HG02571 (cell line): ENCODE results near the gene VSTM2L.

ENCODE experiments used
- ATAC-seq: cut with Tn5 transposase; IDR thresholded peaks from one replicate; pipeline ENCODE4 v1.9.1; 2021; ENCODE audit warnings: mild to moderate bottlenecking, moderate library complexity; ENCODE audit not compliant: unreplicated experiment

VSTM2L gene

DNA sequence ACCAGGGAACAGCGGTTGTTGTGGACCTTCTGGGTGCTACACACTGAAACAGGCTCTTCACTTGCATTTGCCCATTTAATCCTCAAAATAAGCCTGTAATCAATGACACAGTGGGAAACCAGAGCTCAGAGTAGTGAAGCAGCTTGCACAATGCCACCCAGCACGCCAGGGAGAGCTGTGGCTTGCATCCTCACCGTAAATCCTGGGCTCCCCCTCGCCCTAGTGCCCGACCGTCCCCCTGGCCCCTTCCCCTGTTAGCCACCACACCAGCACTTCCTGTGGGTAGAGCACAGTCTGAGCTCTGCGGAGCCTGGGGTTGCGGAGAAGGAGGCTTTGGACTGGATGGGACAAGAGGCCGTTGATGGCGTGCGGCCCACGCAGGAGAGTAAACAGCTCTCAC lies 14.5 kb downstream of the VSTM2L start:
- ATAC-seq: no peak

GRCh38 chr20:37918035-37918434 lies 15.1 kb downstream of the VSTM2L start:
- ATAC-seq: no peak

DNA sequence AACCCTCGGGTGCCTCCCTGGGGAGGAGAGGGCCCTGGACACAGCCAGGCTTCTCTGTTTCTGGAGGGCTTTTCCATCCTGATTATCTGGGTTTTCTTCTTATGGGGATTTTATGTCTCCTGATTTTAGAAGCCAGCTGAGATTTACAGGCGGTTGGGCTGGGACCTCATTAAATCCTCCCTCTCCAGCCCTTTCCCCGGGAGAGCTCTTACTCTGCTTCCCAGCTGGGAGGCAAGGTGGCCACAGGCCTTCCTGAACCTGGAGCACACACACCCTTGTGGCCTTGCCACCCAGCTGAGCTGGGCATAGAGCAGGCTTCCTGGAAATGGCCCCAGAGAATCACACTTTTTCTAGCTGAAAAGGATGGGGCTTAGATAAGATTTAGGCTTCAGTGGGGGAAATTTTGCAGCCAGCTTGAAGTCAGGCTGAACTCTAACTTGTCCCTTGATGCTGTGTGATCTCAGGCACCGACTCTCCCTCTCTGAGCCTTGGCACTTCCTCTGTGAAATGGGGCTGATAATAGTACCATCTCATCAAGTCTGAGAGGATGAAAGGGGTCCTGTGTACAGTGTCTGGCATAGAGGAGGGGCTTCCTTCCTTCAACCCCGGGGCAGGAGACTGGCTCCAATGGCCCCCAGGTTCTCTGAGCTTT lies 16.6 kb downstream of the VSTM2L start:
- ATAC-seq: no peak

DNA sequence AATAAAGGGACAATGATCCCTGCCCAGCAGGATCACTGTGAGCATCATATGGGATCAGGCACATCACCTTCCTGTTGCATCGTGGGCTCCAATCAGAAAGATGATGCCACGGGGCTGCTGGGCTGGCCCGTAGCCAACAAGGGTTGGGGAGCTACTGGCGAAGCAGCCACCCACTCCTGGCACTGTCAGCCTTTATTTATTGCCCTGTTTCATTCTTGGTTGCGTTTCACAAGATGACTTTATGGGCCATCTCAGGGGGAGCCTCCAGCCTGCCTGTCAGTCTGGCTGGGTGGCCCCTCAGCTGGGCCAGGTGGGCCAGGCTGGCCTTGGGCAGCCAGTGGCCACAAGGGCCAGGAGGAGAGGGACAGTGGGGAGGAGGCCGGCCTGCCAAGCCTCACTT lies 17.3 kb downstream of the VSTM2L start:
- ATAC-seq: no peak

DNA sequence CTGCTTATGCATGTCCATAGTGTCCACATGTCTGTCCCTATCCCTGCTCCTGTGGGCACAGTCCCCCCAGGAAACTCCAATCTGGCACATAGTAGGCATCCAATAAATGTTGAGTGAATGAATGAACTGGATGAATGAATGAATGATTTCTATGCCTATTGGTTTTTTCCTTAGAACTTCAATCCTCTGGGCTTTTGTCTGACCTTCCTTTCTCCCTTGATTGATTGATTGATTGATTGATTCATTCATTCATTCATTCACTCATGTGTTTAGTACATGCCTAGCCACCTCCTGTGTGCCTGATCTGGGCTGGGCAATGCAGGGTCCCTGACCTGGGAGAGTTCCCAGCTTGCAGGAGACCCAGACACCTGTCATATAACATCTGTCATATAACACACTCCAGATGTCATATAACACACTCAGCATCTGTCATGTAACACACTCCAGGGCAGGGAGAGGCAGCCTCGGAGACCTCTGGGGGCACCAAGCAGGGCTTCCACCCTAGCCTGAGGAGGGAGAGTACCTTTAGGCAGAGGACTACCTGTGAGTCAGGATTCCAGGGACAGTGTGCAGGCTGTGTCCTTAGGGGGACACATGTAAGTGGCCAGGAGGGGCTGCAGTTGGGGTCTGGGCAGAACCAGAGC lies 17.9 kb downstream of the VSTM2L start:
- no peak for ATAC-seq

DNA sequence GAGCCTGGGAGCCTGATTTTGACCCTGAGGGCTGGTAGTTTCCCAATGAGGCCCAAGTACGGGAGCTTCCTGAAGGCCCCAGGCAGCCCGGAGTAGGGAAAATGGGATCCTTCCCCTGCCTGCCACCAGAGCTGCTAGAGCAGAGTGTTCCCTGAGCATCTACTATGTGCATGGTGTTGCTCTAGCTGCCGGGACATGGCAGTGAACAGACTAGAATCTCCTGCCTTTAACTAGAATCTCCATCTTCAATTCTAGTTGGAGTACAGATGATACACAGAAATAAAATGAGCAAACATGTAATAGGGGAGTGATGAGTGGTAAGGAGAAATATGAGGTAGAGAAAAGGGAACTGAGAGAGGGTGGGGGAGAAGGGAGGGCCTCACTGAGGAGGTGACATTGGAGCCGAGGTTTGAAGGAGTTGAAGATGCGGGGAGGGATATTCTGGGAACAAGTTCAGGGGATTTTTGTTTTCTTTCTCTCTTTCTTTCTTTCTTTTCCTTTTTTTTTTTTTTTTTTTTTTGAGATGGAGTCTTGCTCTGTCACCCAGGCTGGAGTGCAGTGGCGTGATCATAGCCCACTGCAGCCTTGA lies 18.5 kb downstream of the VSTM2L start:
- no peak for ATAC-seq

DNA sequence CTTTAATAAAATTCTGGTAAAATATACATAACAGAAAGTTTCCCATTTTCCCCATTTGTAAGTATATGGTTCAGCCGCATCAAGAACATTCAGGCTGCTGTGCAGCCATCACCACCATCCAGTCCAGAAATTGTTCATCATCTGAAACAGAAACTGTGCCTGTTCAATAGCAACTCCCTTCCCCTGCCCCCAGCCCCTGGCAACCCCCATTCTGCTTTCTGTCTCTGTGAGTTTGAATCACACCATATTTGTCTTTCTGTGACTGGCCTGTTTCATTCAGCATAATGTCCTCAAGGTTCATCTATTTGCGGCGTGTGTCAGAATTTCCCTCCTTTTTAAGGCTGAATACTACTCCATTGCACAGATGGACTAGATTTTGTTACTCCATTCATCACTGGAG lies 19.1 kb downstream of the VSTM2L start:
- ATAC-seq: peak; percentile 55

GRCh38 chr20:37925265-37926165 lies 22.6 kb downstream of the VSTM2L start:
- ATAC-seq: no peak

GRCh38 chr20:37926612-37927011 lies 23.7 kb downstream of the VSTM2L start:
- ATAC-seq: no peak

- ATAC-seq: no peak
Observed at GRCh38 chr20:37927410-37928095, 24.6 kb downstream of the VSTM2L start.

DNA sequence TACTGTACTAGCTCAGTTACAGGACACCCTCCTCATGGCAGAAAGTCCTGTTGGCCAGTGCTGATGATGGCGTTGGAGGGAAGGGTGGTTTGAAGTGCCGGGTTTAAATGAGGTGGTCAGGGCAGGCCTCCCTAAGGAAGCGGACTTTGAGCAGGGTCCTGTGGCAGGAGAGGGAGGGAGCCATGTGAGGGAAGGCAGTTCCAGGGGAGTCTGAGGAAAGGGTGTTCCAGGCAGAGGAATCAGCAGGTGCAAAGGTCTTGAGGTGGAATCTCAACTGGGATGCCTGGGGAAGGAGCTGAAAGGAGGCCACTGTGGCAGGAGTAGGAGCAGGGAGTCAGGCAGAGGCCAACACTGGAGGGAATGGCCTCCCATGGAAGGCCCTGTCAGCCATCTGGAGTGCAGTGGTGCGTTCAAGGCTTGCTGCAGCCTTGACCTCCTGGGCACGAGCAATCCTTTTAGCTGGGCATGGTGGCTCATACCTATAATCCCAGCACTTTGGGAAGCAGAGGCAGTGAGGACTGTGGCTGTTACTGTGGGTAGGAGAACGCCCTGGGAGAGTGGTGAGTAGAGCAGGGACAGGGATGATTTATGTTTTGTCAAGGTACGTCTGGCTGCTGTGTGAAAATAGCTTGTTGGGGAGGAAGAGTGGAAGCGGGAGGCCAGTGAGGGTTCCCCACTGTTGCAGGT lies 26.2 kb downstream of the VSTM2L start:
- ATAC-seq: no peak

GRCh38 chr20:37929683-37930014 lies 26.7 kb downstream of the VSTM2L start:
- ATAC-seq: no peak

- ATAC-seq: no peak
Observed at GRCh38 chr20:37931153-37931922, 28.4 kb downstream of the VSTM2L start.

DNA sequence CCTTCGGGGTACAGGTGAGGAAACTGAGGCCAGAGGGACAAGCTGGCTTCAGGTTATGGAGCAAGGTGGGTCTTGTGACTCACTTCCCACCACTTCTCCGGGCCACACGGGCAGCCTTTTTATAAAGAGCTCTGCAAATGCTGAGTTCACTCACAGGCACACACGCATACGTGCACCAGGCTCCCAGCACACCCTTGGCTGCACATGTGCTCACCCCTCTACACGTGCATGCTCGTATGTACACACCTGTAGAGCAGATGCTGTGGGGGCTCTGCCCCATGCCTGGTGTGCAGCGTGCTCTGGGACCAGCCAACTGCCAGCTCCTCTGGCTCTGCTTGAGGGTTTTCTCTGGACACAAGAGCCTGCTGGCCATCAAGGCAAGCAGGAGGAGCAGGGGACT lies 29.1 kb downstream of the VSTM2L start:
- no peak for ATAC-seq

- no peak for ATAC-seq
Observed at GRCh38 chr20:37932919-37933318, 30.0 kb downstream of the VSTM2L start.

- ATAC-seq: no peak
Observed at GRCh38 chr20:37933786-37934633, 31.1 kb downstream of the VSTM2L start.

GRCh38 chr20:37934634-37935375 lies 31.9 kb downstream of the VSTM2L start:
- no peak for ATAC-seq

DNA sequence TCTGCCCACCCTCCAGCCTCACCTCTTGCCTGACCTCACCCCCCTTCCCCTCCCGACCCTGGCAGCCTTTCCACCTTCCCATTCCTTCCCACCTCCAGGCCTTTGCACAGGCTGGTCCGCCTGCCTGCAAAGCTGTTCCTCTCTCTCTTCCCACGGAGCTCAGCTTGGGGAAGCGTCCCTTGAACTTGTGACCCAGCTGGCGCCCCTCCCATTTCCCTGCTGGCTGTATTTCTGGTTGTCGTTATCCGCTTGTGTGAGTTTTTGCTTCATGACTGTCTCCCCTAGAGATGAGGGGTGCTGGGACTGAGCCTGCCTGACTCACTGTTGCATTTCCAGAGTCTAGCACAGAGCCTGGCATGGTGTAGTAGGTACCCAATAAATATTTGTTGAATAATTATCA lies 32.5 kb downstream of the VSTM2L start:
- ATAC-seq: no peak
